ENCODE data around the gene KAT6B.

DNA sequence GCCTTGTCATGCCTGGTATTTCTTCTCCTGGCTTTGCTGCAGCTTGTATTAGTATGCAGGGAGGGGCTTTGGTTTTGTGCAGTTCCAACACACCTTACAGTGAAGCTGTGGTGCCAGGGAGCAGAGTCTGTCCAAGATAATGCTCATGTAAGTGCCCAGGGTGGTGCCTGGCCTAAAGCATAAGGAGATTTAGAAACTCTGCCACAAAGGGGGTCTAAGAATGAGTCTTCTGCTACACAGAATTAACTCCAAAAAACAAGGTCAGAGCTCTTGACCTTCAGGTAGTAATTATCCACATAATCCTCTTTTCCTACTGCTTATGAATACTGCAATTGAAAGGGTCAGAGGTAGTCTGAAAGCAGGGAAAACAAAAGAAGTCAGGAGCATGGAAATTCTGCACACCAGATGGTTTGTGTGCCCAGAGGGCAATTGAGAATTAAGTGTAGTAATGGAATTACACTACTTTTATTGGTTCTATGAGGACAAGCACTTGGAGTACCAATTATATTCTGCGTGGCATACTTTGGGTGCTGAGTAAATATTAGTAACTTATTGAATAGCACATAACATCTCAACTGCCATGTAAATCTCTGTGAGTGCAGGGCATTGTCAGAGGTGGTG lies 121.5 kb downstream of the KAT6B start:
- TF ChIP-seq, protein P1, sequence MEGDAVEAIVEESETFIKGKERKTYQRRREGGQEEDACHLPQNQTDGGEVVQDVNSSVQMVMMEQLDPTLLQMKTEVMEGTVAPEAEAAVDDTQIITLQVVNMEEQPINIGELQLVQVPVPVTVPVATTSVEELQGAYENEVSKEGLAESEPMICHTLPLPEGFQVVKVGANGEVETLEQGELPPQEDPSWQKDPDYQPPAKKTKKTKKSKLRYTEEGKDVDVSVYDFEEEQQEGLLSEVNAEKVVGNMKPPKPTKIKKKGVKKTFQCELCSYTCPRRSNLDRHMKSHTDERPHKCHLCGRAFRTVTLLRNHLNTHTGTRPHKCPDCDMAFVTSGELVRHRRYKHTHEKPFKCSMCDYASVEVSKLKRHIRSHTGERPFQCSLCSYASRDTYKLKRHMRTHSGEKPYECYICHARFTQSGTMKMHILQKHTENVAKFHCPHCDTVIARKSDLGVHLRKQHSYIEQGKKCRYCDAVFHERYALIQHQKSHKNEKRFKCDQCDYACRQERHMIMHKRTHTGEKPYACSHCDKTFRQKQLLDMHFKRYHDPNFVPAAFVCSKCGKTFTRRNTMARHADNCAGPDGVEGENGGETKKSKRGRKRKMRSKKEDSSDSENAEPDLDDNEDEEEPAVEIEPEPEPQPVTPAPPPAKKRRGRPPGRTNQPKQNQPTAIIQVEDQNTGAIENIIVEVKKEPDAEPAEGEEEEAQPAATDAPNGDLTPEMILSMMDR (IDR thresholded peaks at IDR 0.05; ENCODE audit: poor library complexity), result no peak
- no peak for TF ChIP-seq EZH2phosphoT487 (IDR thresholded peaks at IDR 0.05; ENCODE audit: low read depth, severe bottlenecking, unreplicated experiment)
- no peak for TF ChIP-seq EZH2 (IDR thresholded peaks at IDR 0.05; ENCODE audit: borderline replicate concordance)

All from hepatocyte (in vitro differentiated cells).